Neural cell (in vitro differentiated cells): Measurements from ENCODE around the gene CABLES2.

Experiments used
- CTCF ChIP-seq: fragments of 450-650 bp; IDR thresholded peaks from 2 replicates; pipeline ENCODE4 v1.5.1; 2014; ENCODE audit warnings: antibody characterized with exemption, mild to moderate bottlenecking, moderate library complexity; ENCODE audit not compliant: poor library complexity, severe bottlenecking
- EP300 ChIP-seq: fragments of 450-650 bp; conservative IDR thresholded peaks from 2 replicates; pipeline ENCODE4 v1.6.1; 2014; ENCODE audit warnings: antibody characterized with exemption, mild to moderate bottlenecking, moderate library complexity; ENCODE audit not compliant: poor library complexity, severe bottlenecking
- EZH2 ChIP-seq: fragments of 200-600, 300-800 bp; shearing (Covaris generic), sonication (generic); IDR thresholded peaks from 2 replicates; pipeline ENCODE4 v1.6.1; 2014; ENCODE audit warnings: antibody characterized with exemption, low read length, borderline replicate concordance, mild to moderate bottlenecking; ENCODE audit not compliant: insufficient read depth, poor library complexity, severe bottlenecking
- REST ChIP-seq: IDR thresholded peaks from 2 replicates; pipeline ENCODE4 v1.6.1; 2012; ENCODE audit warnings: borderline replicate concordance

GRCh38 chr20:62446888-62447869, 40.1 kb upstream of the CABLES2 start:
- TF ChIP-seq CTCF = no peak
- TF ChIP-seq EZH2 = no peak
- TF ChIP-seq EP300 = no peak
- TF ChIP-seq REST = no peak
